ENCODE measurements around the gene SLIT1. TPM values are rescaled to one million over a fixed set of nuclear protein-coding genes. Genes with fewer than 3 reads are reported as not detected.

SLIT1 gene
- total RNA-seq, 5 donors from 2014 or later (not counting 1 experiment from before 2014, with no cell fraction given), result 0.29 to 0.56 (median 0.49) TPM

GRCh38 chr10:97078938-97079445 lies 106.8 kb downstream of the SLIT1 start:
- Histone ChIP-seq H3K4me1 (ENCODE audit: control insufficient read depth in 1 of 2, extremely low read depth in 1 of 2, insufficient read depth in 2 of 2, low read length in 2 of 2) (no peaks in the 10 kb centered on the region), H3K27me3 (replicated peaks in 1 of 2; ENCODE audit: control insufficient read depth in 2 of 2, extremely low read depth in 1 of 2, insufficient read depth in 2 of 2, low read length in 1 of 2) (peaks cover 0 to 52% of the 10 kb centered on the region in 2 experiments), H3K4me3 (ENCODE audit: control insufficient read depth in 1 of 2, extremely low read depth in 1 of 2, low read length in 1 of 2) (no peak overlapping the region), H3K27ac (ENCODE audit: low read length) (no peak overlapping the region), H3K36me3 (ENCODE audit: control insufficient read depth in 2 of 2, extremely low read depth in 1 of 2, insufficient read depth in 1 of 2, low read length in 1 of 2) (no peaks in the 10 kb centered on the region), H3K9me3 (no peaks in the 10 kb centered on the region)
- Mint-ChIP-seq H3K4me3 (no peak overlapping the region), H3K4me1 (no peaks in the 10 kb centered on the region), H3K36me3 (no peaks in the 10 kb centered on the region), H3K9me3 (no peaks in the 10 kb centered on the region), H3K27me3 (peaks cover 16 to 56% of the 10 kb centered on the region in 2 donors), H3K27ac (no peak overlapping the region)
- ChIA-PET CTCF (interaction anchor here (0.6 to 2.2 kb wide), 2 partner anchors 132 kb away, joined by 3 to 6 read pairs; no protein-coding TSS in a partner anchor), POLR2A (no interaction called here)
- no peak for ATAC-seq (replicated peaks in 1 of 4)
- WGBS (ENCODE audit: insufficient coverage), result 80% methylated on average over 1 of the region's 2 CpGs
- DNase-seq, result no peak

- no peak overlapping the region for H3K4me3 ChIP-seq (ENCODE audit: control insufficient read depth in 1 of 2, extremely low read depth in 1 of 2, low read length in 1 of 2)
- CTCF ChIA-PET, result interaction anchor here (0.6 to 2.8 kb wide), 3 partner anchors 132 to 133 kb away, joined by 3 to 11 read pairs (median 6); no protein-coding TSS in a partner anchor
- H3K27ac ChIP-seq (ENCODE audit: low read length), result no peak overlapping the region
- no peaks in the 10 kb centered on the region for H3K9me3 ChIP-seq
- WGBS (ENCODE audit: insufficient coverage), result 72% methylated on average over 14 of the region's 14 CpGs
- peaks cover 0 to 51% of the 10 kb centered on the region in 2 experiments for H3K27me3 ChIP-seq (replicated peaks in 1 of 2; ENCODE audit: control insufficient read depth in 2 of 2, extremely low read depth in 1 of 2, insufficient read depth in 2 of 2, low read length in 1 of 2)
- H3K36me3 Mint-ChIP-seq, result no peaks in the 10 kb centered on the region
- peaks cover 20 to 55% of the 10 kb centered on the region in 2 donors for H3K27me3 Mint-ChIP-seq
- no peaks in the 10 kb centered on the region for H3K9me3 Mint-ChIP-seq
- no peak for DNase-seq
- POLR2A ChIA-PET, result no interaction called here
- no peaks in the 10 kb centered on the region for H3K36me3 ChIP-seq (ENCODE audit: control insufficient read depth in 2 of 2, extremely low read depth in 1 of 2, insufficient read depth in 1 of 2, low read length in 1 of 2)
- no peaks in the 10 kb centered on the region for H3K4me1 ChIP-seq (ENCODE audit: control insufficient read depth in 1 of 2, extremely low read depth in 1 of 2, insufficient read depth in 2 of 2, low read length in 2 of 2)
- no peak for ATAC-seq (replicated peaks in 1 of 4)
- no peak overlapping the region for H3K4me3 Mint-ChIP-seq
- H3K4me1 Mint-ChIP-seq, result no peaks in the 10 kb centered on the region
- no peak overlapping the region for H3K27ac Mint-ChIP-seq
Observed at GRCh38 chr10:97078261-97078937, 107.4 kb downstream of the SLIT1 start.

- Mint-ChIP-seq H3K4me3 (no peak overlapping the region), H3K9me3 (no peaks in the 10 kb centered on the region), H3K27ac (no peak overlapping the region), H3K27me3 (peaks cover 20 to 53% of the 10 kb centered on the region in 2 donors), H3K4me1 (no peaks in the 10 kb centered on the region), H3K36me3 (no peaks in the 10 kb centered on the region)
- DNase-seq, result no peak
- Histone ChIP-seq H3K4me3 (ENCODE audit: control insufficient read depth in 1 of 2, extremely low read depth in 1 of 2, low read length in 1 of 2) (no peak overlapping the region), H3K27me3 (replicated peaks in 1 of 2; ENCODE audit: control insufficient read depth in 2 of 2, extremely low read depth in 1 of 2, insufficient read depth in 2 of 2, low read length in 1 of 2) (peaks cover 0 to 60% of the 10 kb centered on the region in 2 experiments), H3K36me3 (ENCODE audit: control insufficient read depth in 2 of 2, extremely low read depth in 1 of 2, insufficient read depth in 1 of 2, low read length in 1 of 2) (no peaks in the 10 kb centered on the region), H3K9me3 (no peaks in the 10 kb centered on the region), H3K4me1 (ENCODE audit: control insufficient read depth in 1 of 2, extremely low read depth in 1 of 2, insufficient read depth in 2 of 2, low read length in 2 of 2) (no peaks in the 10 kb centered on the region), H3K27ac (ENCODE audit: low read length) (no peak overlapping the region)
- ATAC-seq (replicated peaks in 1 of 4), result no peak
- ChIA-PET POLR2A (no interaction called here), CTCF (interaction anchor here (0.7 to 2.8 kb wide), 3 partner anchors 134 to 327 kb away, joined by 3 to 11 read pairs (median 6); no protein-coding TSS in a partner anchor)
- 30% methylated on average over 2 of the region's 6 CpGs for WGBS (ENCODE audit: insufficient coverage)
Observed at GRCh38 chr10:97076781-97077180, 109.0 kb downstream of the SLIT1 start.

GRCh38 chr10:97075961-97076525 lies 109.7 kb downstream of the SLIT1 start:
- H3K9me3 Mint-ChIP-seq, result no peaks in the 10 kb centered on the region
- H3K4me3 Mint-ChIP-seq, result no peak overlapping the region
- no peak overlapping the region for H3K4me3 ChIP-seq (ENCODE audit: control insufficient read depth in 1 of 2, extremely low read depth in 1 of 2, low read length in 1 of 2)
- H3K9me3 ChIP-seq, result no peaks in the 10 kb centered on the region
- no peaks in the 10 kb centered on the region for H3K4me1 Mint-ChIP-seq
- no peak for DNase-seq
- H3K27me3 ChIP-seq (replicated peaks in 1 of 2; ENCODE audit: control insufficient read depth in 2 of 2, extremely low read depth in 1 of 2, insufficient read depth in 2 of 2, low read length in 1 of 2), result peaks cover 0 to 56% of the 10 kb centered on the region in 2 experiments
- H3K27ac ChIP-seq (ENCODE audit: low read length), result no peak overlapping the region
- H3K4me1 ChIP-seq (ENCODE audit: control insufficient read depth in 1 of 2, extremely low read depth in 1 of 2, insufficient read depth in 2 of 2, low read length in 2 of 2), result no peaks in the 10 kb centered on the region
- peaks cover 23 to 53% of the 10 kb centered on the region in 2 donors for H3K27me3 Mint-ChIP-seq
- H3K36me3 ChIP-seq (ENCODE audit: control insufficient read depth in 2 of 2, extremely low read depth in 1 of 2, insufficient read depth in 1 of 2, low read length in 1 of 2), result no peaks in the 10 kb centered on the region
- no peak overlapping the region for H3K27ac Mint-ChIP-seq
- H3K36me3 Mint-ChIP-seq, result no peaks in the 10 kb centered on the region
- ChIA-PET CTCF (interaction anchor here (1.3 to 2.8 kb wide), 2 partner anchors 135 to 141 kb away, joined by 3 to 11 read pairs; no protein-coding TSS in a partner anchor), POLR2A (no interaction called here)
- no peak for ATAC-seq (replicated peaks in 1 of 4)
- WGBS (ENCODE audit: insufficient coverage), result 67% methylated on average over 2 of the region's 7 CpGs

GRCh38 chr10:97075421-97075820 lies 110.3 kb downstream of the SLIT1 start:
- ChIA-PET CTCF (interaction anchor here (1.3 to 4.4 kb wide), 3 partner anchors 134 to 142 kb away, joined by 3 to 104 read pairs (median 11); no protein-coding TSS in a partner anchor), POLR2A (no interaction called here)
- Histone ChIP-seq H3K27me3 (replicated peaks in 1 of 2; ENCODE audit: control insufficient read depth in 2 of 2, extremely low read depth in 1 of 2, insufficient read depth in 2 of 2, low read length in 1 of 2) (peaks cover 0 to 54% of the 10 kb centered on the region in 2 experiments), H3K4me3 (ENCODE audit: control insufficient read depth in 1 of 2, extremely low read depth in 1 of 2, low read length in 1 of 2) (no peak overlapping the region), H3K36me3 (ENCODE audit: control insufficient read depth in 2 of 2, extremely low read depth in 1 of 2, insufficient read depth in 1 of 2, low read length in 1 of 2) (no peaks in the 10 kb centered on the region), H3K27ac (ENCODE audit: low read length) (no peak overlapping the region), H3K4me1 (ENCODE audit: control insufficient read depth in 1 of 2, extremely low read depth in 1 of 2, insufficient read depth in 2 of 2, low read length in 2 of 2) (no peaks in the 10 kb centered on the region), H3K9me3 (no peaks in the 10 kb centered on the region)
- Mint-ChIP-seq H3K4me1 (no peaks in the 10 kb centered on the region), H3K9me3 (no peaks in the 10 kb centered on the region), H3K36me3 (no peaks in the 10 kb centered on the region), H3K4me3 (no peak overlapping the region), H3K27ac (no peak overlapping the region), H3K27me3 (peaks cover 28 to 52% of the 10 kb centered on the region in 2 donors)
- WGBS (ENCODE audit: insufficient coverage), result 66% methylated on average over 6 of the region's 7 CpGs
- DNase-seq (no peak), ATAC-seq (replicated peaks in 1 of 4) (no peak)

DNA sequence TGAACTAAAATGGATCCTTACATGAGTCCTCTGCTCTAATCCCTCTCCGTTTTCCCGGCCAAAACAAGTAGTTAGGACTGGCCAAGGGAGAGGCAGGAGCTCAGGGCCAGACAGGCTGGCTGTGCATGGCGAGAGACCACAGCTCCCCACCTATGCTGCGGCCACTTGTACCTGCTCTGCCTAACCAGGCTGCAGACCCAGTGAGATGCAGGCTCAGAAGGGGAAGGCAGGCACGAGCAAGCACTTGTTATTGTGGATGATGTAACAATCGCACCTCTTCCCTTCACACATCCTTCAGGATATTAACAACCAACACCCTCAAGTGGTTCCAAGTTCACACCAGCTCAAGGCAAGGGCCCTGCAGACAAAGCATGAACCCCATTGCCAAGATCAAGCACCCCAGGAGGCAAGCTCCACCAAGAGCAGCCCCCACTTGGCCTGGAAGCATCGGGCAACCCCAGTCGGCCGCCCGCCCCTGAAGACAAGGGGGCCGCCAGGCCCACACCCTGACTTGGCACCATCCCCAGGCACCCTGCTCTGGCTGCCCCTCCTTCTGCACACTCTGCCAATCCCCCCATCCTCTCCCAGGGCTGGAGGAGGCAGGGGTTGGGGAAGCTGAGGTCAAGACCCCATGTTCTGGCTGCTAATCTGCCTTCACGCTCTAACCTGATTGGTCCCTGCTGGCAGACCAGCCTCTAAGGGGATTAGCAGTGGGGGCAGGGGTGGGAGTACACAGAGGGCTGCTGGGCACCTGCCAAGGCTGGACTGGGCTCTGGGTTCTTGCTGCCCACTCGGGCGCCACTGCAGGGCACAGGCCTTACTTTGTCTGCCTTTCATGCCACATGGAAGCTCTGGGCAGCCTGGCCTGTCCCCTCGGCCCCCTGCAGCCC lies 111.3 kb downstream of the SLIT1 start:
- no peaks in the 10 kb centered on the region for H3K36me3 Mint-ChIP-seq
- Histone ChIP-seq H3K27ac (ENCODE audit: low read length) (no peak overlapping the region), H3K4me3 (ENCODE audit: control insufficient read depth in 1 of 2, extremely low read depth in 1 of 2, low read length in 1 of 2) (no peak overlapping the region), H3K9me3 (no peaks in the 10 kb centered on the region), H3K4me1 (ENCODE audit: control insufficient read depth in 1 of 2, extremely low read depth in 1 of 2, insufficient read depth in 2 of 2, low read length in 2 of 2) (peaks cover 0 to under 1% of the 10 kb centered on the region in 2 experiments), H3K36me3 (ENCODE audit: control insufficient read depth in 2 of 2, extremely low read depth in 1 of 2, insufficient read depth in 1 of 2, low read length in 1 of 2) (no peaks in the 10 kb centered on the region), H3K27me3 (replicated peaks in 1 of 2; ENCODE audit: control insufficient read depth in 2 of 2, extremely low read depth in 1 of 2, insufficient read depth in 2 of 2, low read length in 1 of 2) (peaks cover 0 to 49% of the 10 kb centered on the region in 2 experiments)
- no peak overlapping the region for H3K4me3 Mint-ChIP-seq
- DNase-seq, result no peak
- peaks cover 30 to 46% of the 10 kb centered on the region in 2 donors for H3K27me3 Mint-ChIP-seq
- ChIA-PET CTCF (interaction anchor here (0.5 to 4.4 kb wide), 6 partner anchors 9 to 143 kb away, joined by 3 to 104 read pairs (median 4); no protein-coding TSS in a partner anchor), POLR2A (no interaction called here)
- ATAC-seq (replicated peaks in 1 of 4), result no peak
- H3K4me1 Mint-ChIP-seq, result peaks cover 2 to 8% (median 5%) of the 10 kb centered on the region in 3 donors
- WGBS (ENCODE audit: insufficient coverage), result 76% methylated on average over 8 of the region's 15 CpGs
- H3K9me3 Mint-ChIP-seq, result peaks cover 0 to 6% (median 2%) of the 10 kb centered on the region in 3 donors
- H3K27ac Mint-ChIP-seq, result no peak overlapping the region

Data from T-cell (primary cell).